Ramos (cell line): ENCODE data around the gene MRPL42.

Source experiments
- in situ Hi-C: fragments of 300-500 bp; cut with MboI; formaldehyde crosslinking; loops from one replicate; pipeline ENCODE4 v1.14.3; 2022; ENCODE audit warnings: low sequenced_read_pairs; ENCODE audit not compliant: unreplicated experiment

The MRPL42 gene

DNA sequence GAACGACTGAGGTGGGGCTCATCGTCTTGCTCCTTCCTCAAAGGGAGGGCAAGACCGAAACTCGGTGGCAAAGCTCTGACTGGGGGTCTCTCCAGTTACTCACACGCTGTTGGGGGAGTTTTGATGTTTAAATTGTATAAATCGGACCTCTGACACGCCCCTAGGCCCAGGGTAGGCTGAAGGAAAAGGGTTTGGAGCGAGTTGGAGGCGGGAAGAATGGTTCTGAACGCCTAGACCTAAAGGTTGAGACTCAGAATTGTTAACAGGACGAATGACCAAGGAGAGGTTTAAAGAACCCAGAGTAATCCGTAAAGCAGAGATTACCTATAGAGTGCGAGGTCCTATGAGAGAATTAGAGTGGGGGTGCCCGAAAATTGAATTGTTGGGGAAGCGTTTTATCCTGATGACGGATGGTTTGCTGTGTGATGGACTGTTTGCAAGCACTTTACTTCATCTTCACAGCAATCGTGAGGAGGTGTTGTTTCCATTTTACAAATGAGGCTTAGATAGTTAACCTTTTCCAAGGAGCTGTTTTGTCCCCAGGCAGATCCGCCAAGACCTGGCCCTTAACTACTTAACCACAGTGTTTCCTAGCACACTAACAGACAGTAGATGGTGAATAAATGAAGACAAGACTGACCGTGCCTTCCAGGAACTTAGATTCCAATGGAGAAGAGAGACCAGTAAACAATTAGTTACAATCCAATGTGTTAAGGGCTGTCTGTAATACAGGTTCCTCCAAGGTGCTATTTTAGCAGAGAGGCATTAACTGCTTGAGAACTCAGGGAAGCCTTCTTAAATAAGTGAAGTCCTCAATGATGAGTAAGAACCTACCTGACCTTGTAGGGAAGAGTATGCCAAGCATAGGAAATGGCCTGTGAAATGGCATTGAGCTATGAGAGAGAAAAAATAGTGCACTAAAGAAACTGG is 24.6 kb upstream of the MRPL42 start:
- in situ Hi-C loops = no loop called here

DNA sequence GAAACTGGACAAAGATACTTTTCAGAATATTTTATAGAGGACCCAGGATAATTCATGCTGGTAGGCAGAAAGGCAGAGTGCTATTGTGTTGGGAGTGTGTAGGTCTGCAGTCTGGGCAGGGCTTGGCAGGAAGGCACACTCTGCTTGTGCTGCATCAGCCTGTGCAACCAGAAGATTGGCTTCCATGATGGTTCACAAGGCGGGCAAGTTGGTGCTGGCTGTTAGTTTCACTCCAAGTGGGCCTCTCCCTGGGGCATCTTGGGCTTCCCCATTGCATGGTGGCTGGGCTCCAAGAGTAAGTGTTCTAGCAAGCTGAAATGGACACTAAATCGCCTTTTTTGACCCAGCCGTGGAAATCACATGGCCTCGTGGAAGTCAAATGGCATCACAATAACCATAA is 23.7 kb upstream of the MRPL42 start:
- in situ Hi-C loops = no loop called here

DNA sequence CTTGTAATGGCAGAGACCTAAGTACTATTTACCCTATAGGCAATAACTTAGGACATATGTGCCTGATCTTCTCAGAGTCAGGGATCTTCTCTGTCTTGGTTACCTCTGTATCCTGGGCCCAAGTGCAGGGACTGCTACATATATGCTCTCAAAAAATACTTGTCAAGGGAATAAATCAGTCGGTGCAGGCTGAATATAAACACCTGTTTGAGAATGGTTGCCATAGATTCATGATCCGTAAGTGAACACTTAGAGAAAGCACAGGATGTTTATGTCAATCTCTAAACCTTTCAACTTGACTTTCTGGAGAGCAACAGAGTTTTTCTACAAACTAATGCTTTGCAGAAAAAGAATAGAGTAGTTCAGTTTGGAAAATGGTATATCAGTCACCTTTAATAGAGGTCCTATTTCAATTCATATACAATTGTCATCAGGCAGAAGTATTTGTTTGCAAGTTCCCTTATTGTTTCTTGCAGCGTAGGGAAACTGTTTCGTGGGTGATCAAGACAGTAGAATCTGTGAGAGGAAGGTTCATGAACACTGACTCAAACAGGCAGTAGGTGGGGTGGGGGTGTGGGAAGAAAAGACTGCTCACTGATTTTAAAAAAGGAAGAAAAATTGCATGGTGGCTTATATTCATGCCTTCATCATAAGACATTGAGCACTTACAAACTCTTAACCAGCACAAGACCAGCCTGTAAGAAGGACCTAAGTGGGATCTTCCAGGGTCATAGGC is 19.6 kb upstream of the MRPL42 start:
- in situ Hi-C loops = no loop called here

DNA sequence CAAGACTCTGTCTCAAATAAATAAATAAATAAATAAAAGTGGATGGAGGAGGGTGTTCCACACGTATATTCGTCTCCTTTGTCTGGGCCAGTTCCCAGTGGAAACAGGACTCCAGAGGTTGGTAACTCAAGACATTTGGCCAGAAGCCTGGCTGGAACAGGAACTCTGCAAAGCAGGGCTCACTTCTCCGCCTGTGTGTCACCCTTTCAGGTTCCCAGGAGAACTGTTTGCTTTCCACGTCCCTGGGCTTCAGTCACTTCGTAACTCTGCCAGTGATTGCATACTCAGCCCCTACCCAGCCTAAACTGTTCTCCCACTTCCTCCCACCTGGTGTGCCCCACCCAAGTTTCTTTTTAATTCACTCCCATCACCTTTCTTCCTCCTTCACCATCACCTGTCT is 18.5 kb upstream of the MRPL42 start:
- in situ Hi-C loops = no loop called here

DNA sequence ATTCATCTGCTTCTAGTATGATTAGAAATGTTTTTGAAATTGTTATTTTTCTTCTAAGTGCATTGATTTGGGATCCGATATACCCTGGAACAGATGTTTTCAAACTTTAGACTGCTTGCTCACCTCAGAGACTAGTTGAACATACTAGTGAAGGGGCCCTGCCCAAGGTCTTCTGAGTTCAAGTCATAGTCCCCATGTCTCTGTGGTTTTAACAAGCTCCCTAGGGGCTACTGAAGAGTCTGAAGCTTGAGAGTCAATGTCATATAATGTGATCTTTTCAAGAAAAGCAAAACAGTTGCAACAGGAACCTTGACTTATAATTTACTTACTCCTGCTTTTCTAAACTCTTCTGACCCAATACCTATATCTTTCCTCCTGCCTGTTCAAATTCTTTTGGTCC is 18.0 kb upstream of the MRPL42 start:
- in situ Hi-C loops = no loop called here

DNA sequence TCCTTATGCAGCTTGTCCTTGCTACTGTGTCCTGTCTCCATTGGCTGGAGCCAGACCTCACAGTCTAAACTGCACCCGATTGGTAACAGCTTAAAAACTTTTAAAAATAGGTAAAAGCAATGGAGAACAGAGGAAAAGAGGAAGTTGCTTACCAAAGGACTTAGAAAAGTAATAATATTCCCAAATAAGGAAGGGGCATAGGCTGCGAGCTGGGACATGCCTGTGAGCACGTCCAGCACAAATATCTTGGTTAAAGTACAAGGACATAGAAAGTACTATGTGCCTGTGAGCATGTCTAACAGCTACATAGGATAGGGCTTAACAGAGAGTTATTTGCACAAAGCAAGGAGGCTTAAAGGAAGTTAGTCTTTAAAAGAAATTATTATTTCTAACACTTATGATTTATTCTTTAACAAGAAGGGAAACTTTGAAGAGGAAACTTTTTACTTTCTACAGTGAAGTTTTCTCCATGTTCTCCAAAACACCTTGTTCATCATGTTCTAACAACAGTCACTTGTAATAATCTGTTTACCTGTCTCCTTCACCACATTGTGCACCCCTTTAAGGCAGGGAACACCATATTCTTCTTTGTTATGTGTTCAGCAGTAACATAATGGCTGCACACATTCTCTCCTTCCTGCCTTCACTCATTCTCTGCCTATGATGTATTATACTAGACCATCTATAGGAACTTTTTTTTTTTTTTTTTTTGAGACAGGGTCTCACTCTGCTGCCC is 15.7 kb upstream of the MRPL42 start:
- in situ Hi-C loops = no loop called here

DNA sequence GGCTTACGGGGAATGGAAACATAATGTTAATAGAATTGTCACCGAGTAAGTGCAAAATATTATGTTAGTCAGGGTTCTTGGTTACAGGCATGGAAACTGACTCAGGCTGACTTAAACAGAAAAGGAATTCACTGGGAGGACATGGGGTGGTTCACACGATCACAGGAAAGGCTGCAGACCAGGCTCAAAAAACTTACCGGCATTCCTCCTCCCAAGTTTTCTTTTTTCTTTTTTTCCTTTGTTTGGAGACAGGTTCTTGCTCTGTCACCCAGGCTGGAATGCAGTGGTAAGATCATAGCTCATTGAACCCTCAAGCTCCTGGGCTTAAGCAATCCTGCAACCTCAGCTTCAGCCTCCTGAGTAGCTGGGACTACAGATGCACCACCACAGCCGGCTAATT is 13.7 kb upstream of the MRPL42 start:
- in situ Hi-C loops = no loop called here

DNA sequence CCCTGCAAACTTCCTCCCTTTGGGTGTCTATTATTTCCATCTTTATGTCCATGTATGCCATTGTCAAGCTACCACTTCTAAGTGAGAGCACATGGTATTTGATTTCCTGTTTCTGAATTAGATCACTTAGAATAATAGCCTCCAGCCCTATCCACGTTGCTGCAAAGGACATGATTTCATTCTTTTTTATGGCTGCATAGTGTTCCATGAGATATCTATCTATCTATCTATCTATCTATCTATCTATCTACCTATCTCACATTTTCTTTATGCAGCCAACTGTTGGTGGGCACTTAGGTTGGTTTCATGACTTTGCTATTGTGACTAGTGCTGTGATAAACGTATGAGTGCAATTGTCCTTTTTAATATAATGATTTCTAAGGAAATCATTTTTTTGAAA is 11.2 kb upstream of the MRPL42 start:
- in situ Hi-C loops = no loop called here

DNA sequence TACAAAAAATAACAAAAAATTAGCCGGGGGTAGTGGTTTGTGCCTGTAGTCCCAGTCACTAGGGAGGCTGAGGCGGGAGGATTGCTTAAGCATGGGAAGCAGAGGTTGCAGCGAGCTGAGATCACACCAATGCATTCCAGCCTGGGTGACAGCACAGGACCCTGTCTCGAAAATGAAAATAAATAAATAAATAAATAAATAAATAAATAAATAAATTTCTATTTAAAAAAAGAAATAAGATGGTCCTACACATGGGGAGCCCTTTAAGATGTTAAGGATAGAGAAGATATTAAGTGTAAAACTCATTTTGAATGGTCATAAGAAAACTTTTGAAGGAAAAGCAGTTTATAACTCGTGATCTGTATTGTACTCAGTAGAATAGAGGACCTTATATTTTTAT is 8.2 kb upstream of the MRPL42 start:
- in situ Hi-C loops = no loop called here

DNA sequence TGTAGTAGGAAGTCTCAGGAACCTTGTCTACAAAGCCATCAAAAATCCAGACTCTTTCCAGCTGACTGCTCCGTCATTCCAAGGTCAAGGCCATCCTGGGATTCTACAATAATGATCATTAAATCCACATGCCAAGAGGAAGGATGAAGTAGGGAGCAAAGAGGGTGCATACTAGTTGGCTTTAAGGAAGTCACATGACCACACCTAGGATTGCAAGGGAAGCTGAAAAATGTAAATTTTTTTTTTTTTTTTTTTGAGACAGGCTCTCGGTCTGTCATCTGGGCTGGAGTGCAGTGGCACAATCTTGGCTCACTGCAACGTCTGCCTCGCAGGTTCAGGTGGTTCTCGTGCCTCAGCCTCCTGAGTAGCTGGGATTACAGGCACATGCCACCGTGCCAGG is 7.3 kb upstream of the MRPL42 start:
- in situ Hi-C loops = no loop called here

DNA sequence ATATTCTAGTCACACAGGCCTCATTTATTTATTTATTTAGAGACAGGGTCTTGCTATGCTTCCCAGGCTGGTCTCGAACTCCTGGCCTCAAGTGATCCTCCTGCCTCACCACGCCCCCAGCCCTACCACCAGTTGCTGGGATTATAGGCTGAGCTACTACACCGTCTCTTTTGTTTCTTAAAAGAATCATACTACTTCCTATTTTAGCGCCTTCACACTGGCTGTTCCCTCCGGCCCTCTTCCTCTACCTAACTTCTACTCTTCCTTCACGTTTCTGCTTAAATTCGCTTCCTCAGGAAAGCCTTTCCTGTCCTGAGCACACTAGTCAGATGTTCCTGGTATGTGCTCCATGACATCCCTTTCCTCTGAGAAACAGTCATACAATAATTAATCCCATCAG is 6.4 kb upstream of the MRPL42 start:
- in situ Hi-C loops = no loop called here

DNA sequence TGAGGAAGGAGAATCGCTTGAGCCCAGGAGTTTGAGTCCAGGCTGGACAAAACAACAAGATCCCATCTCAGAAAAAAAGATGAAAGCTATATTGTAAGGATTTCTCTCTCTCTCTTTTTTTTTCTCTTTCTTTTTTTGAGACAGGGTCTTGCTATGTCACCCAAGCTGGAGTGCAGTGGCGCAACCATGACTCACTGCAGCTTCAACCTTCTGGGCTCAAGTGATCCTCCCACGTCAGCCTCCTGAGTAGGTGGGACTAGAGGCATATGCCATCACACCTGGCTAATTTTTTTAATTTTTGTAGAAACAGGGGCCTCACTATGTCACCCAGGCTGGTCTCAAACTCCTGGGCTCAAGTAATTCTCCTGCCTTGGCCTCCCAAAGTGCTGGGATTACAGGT is 5.8 kb upstream of the MRPL42 start:
- in situ Hi-C loops = no loop called here

DNA sequence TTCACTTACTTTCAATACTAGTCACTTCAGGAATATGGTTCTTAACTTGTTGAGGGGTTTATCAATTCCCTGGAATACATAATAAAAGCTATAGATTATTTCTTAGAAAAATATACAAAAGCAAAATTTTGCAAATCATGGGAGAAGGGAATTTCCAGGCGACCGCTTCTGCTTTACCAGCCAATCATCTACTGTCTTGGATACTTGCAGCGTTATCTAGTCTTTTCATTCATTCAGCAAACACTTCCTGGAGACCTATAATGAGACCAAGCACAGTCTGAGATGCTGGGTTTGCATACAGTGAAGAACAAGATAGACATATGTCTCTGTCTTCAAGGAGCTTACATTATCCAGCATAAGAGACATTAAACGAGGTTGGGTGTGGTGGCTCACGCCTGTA is 1.5 kb upstream of the MRPL42 start:
- in situ Hi-C loops = no loop called here

DNA sequence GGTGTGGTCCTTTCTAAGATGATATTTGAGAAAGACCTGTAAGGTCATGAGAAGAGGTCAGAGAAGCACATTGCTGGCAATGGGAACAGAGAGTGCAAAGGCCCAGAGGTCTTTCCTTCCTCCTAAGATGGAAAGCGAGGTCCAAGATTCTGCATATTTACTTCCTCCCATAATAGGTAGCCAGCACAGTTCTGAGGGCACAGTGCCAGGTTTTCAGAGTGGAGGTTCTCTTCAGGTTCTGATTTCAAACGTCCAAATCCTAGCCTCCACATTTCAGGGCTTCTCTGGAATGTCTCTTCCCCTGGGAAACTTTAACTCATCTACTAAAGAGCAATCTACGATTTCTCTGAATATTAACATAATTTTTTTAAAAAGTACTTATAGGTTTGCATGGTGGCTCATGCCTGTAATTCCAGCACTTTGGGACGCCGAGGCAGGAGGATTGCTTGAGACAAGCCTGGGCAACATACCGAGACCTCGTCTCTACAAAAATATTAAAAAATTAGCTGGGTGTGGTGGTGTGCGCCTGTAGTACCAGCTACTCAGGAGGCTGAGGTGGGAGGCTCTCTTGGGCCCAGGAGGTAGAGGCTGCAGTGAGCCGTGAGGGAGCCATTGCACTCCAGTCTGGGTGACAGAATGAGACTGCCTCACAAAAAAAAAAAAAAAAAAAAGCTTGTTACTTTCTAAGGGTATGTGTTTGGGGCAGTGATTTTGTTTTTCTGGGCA is 526 bp upstream of the MRPL42 start:
- in situ Hi-C loops = no loop called here

DNA sequence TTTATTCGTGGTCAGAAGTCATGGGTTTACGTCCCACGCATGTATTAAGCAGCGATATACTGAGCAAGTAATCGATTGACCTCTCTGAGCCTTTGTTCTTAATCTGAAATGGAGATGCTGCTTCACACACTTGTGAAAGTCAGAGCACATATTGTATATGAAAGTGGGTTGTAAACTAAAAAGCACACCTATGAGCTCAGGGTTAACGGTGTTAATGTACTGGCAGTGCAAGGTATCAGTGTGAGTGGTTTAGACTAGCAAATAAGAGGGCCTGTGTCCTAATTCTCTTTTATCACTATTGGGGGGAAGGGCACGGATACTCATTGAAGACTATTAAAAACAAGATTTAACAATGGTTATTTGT is 676 bp downstream of the MRPL42 start:
- in situ Hi-C loops = no loop called here

DNA sequence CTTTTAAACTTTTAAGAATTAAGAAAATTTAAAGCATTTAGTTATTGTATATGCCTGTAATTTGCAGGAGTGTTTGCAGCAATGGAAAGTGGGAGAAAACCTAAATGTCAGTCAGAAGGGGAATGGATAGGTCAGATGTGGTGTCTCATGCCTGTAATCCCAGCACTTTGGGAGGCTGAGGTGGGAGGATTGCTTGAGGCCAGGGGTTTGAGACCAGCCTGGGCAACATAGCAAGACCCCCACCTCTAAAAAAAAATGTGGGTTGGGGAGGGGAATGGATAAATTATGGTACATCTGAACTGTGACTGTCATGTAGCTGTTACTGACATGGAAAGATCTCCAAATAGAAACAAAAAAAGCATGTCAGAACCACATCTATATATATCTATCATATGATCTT is 2.1 kb downstream of the MRPL42 start:
- in situ Hi-C loops = no loop called here

DNA sequence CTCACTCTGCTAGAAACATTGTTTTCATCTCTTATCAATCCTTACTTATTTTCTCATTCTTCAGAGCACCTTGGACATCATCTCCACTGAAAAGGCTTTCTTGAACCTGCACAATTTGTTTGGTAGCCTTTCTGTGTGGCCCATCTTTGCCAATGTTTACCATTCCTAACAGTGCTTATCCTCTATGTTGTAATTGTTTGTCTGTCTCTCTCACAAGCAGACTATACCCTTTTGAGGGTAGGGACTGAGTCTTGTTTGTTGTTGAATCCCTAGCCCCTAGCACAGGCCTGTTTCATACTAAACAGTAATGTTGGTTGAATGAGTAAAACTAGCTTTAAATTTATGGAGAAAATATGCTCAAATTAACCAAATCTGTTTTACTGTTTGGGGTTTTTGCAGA is 9.2 kb downstream of the MRPL42 start:
- in situ Hi-C loops = no loop called here

DNA sequence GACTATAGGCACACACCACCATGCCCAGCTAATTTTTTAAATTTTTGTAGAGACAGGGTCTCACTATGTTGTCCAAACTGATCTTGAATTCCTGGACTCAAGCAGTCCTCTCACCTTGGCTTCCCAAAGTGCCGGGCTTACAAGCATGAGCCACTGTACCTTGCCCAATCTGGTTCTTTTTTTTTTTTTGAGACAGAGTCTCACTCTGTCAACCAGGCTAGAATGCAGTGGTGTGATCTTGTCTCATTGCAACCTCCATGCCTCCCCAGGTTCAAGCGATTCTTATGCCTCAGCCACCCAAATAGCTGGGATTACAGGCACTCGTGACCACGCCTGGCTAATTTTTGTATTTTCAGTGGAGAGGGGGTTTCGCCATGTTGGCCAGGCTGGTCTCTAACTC is 15.4 kb downstream of the MRPL42 start:
- in situ Hi-C loops = no loop called here

DNA sequence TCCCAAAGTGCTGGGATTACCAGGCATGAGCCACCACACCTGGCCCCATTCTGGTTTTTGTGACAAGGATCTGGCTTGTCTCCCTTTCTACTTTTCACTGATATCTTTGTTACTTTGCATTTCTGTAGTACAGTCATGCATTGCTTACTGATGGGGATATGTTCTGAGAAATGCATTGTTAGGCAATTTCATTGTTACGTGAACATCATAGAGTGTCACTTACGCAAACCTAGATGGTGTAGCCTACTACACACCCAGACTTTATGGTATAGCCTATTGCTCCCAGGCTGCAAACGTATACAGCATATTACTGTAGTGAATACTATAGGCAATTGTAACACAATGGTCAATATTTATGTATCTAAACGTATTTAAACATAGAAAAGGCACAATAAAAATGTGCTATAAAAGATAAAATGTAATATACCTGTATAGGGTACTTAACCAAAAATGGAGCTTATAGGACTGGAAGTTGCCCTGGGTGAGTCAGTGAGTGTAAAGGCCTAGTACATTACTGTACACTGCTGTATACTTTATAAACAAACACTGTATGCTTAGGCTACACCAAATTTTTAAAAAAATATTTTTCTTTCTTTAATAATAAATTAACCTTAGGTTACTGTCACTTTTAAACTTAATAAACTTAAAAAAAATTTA is 16.0 kb downstream of the MRPL42 start:
- in situ Hi-C loops = no loop called here
